Posterior cingulate gyrus (tissue), 11 donors: ENCODE data around the gene NGF.

Source experiments
- DNase-seq, 10 donors: peaks; one replicate each; pipeline versions ENCODE4 v3.0.0 to v3.0.0-alpha.2; 2020 to 2021; ENCODE audit warnings: mixed read lengths in 3 of 10
- intact Hi-C: fragments of 100-400 bp; cut with DNase I; formaldehyde crosslinking; loops from one replicate; pipeline ENCODE4 v1.15.1; 2023

Gene NGF

GRCh38 chr1:115241309-115241708, 96.7 kb downstream of the NGF start:
- intact Hi-C loops: no loop called here
- no peak for DNase-seq

GRCh38 chr1:115240297-115240696, 97.8 kb downstream of the NGF start:
- DNase-seq: no peak
- intact Hi-C loops: no loop called here

DNA sequence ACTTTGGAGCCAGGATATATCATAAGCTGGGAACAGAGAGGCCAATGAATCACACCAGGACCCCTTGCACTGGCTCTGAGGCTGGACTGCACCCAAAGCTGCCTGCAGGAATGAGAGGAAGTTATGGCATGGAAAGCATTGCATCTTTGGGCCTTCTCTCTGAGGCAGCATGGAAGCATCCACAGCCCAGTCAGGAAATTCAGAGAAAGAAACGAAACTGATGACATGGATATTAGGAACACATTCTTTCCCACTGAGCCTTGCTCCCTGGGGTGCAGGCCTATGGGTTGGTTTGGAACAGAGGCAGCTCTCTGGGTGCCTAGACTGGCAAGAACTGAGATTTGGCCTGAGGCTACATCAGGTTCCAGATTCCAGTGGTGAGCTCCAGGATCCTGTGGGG, 98.6 kb downstream of the NGF start:
- intact Hi-C loops: no loop called here
- no peak for DNase-seq

GRCh38 chr1:115239148-115239422, 99.0 kb downstream of the NGF start:
- intact Hi-C loops: no loop called here
- no peak for DNase-seq

DNA sequence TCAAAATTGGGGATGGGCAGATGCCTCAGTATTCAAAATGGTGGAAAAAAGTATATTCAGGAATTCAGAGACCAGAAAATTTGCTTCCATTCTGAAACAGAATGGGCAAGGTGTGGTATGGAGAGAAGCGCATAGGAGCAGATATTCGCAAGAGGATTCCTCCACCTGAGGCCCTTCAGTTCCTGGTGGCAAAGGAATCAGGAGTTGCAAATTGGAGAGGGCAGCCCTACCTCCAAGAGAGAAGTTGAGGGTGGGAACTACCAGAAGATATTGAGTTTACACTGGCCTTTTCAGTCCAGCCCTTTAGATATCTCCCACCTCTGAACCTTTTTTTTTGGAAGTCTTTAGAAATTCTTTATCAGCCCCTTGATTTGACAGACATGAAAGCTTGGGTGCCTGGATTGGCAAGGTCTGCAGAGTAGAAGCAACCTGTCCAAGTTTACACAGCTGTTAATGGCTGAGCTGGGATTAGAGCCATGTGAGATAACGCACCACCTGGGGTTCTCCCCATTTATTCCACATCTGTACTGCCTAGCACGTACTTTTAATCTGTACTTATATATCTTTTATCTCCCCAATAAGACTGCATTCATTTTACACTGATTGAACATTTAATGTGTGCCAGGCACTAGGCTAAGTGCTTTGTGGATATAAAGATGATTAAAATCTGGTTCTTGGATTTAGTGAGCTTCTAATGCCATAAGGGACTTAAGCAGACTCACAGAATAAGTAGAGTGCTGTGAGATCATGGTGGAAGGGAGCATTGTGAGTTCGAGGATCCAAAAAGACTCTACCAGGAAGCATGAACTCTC, 99.5 kb downstream of the NGF start:
- DNase-seq: no peak

DNA sequence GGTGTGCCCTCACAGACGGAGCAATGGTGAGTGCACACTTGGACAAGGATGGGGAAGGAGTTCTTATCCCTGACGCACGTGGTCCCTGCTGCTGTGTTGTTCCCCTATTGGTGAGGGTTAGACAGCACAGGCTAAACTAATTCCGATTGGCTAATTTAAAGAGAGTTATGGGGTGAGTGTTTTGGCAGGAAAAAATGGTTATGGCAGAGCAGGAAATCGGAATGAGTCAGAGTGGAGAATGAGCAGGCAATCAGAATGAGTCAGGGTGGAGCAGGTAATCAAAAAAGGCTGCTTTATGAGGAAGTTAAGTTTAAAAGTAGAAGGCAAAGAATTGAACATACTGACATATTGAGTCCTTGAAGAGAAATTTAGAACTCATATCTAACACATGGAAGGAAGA, 100.5 kb downstream of the NGF start:
- intact Hi-C loops: no loop called here
- DNase-seq: no peak

More for the DNA sequence above, 99.5 kb downstream of the NGF start:
- intact Hi-C loops: no loop called here

DNA sequence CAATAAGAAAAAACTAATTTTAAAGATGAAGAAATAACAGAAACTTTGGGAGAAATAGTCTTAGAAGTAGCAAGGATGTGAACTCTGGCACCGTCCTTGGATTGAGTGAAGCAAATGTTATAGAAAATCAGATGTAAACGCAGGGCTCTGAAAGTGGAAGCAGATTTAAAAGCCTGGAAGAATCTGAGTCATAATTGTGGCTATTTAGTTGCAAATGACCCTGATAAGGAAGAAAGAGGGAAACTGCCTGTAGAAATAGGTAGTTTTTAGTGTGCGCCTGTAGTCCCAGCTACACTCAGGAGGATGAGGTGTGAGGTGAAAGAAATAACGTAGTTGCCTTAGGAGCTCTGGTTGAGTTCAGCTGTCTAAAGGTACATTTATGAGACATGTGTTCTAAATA, 101.0 kb downstream of the NGF start:
- intact Hi-C loops: no loop called here
- no peak for DNase-seq
